GM12878 (cell line): ENCODE data around the gene DNAJC5. TPM values are rescaled to one million over a fixed set of nuclear protein-coding genes. Genes with fewer than 3 reads are reported as not detected.

ENCODE experiments used
- CEBPZ ChIP-seq: fragments of 150-350 bp; IDR thresholded peaks from 2 replicates; pipeline ENCODE4 v1.6.1; 2016; ENCODE audit warnings: low read depth, low read length
- CHD2 ChIP-seq: IDR thresholded peaks from 2 replicates; pipeline ENCODE4 v1.6.1; 2011; ENCODE audit warnings: low read depth, low read length, improper control_type of control experiment, borderline replicate concordance
- CHD4 ChIP-seq: fragments of 200-600 bp; sonication (generic); IDR thresholded peaks from 2 replicates; pipeline ENCODE4 v1.6.1; 2016; ENCODE audit warnings: mild to moderate bottlenecking
- CUX1 ChIP-seq: IDR thresholded peaks from 2 replicates; pipeline ENCODE4 v1.6.1; 2012; ENCODE audit warnings: improper control_type of control experiment, low read depth, low read length; ENCODE audit not compliant: insufficient replicate concordance
- FOS ChIP-seq: IDR thresholded peaks from 3 replicates; pipeline ENCODE4 v1.6.1; 2011; ENCODE audit warnings: borderline replicate concordance; ENCODE audit not compliant: insufficient read length; ENCODE audit errors: extremely low read depth
- HDAC6 ChIP-seq: fragments of 200-600 bp; sonication (generic); IDR thresholded peaks from one replicate; pipeline ENCODE4 v1.8.0; 2017; ENCODE audit warnings: antibody characterized with exemption; ENCODE audit not compliant: unreplicated experiment
- HSF1 ChIP-seq: fragments of 150-350 bp; IDR thresholded peaks from 2 replicates; pipeline ENCODE4 v1.6.1; 2014; ENCODE audit warnings: mild to moderate bottlenecking, low read depth, low read length
- NR2C1 ChIP-seq: fragments of 450-650 bp; IDR thresholded peaks from 2 replicates; pipeline ENCODE4 v1.6.1; 2017; ENCODE audit warnings: antibody characterized with exemption, mild to moderate bottlenecking, moderate library complexity
- NR2F1 ChIP-seq: fragments of 450-650 bp; conservative IDR thresholded peaks from 2 replicates; pipeline ENCODE4 v1.6.1; 2017; ENCODE audit warnings: mild to moderate bottlenecking
- PRDM15 ChIP-seq: fragments of 450-650 bp; formaldehyde crosslinking; IDR thresholded peaks from 2 replicates; pipeline ENCODE4 v1.4.0; 2020; ENCODE audit warnings: mild to moderate bottlenecking, moderate library complexity
- RBBP5 ChIP-seq: fragments of 200-600 bp; sonication (generic); conservative IDR thresholded peaks from 2 replicates; pipeline ENCODE4 v1.6.1; 2016
- RELA ChIP-seq: fragments of 450-650 bp; IDR thresholded peaks from 2 replicates; pipeline ENCODE4 v1.8.0; 2014; ENCODE audit warnings: borderline replicate concordance; ENCODE audit not compliant: partially characterized antibody
- SIX5 ChIP-seq: IDR thresholded peaks from 2 replicates; pipeline ENCODE4 v1.6.1; 2011; ENCODE audit warnings: mild to moderate bottlenecking, low read depth, low read length, moderate library complexity; ENCODE audit not compliant: severe bottlenecking
- SUZ12 ChIP-seq: fragments of 200-600 bp; sonication (generic); IDR thresholded peaks from one replicate; pipeline ENCODE4 v1.6.1; 2018; ENCODE audit warnings: antibody characterized with exemption, mild to moderate bottlenecking; ENCODE audit not compliant: unreplicated experiment
- TBL1XR1 ChIP-seq: IDR thresholded peaks from 2 replicates; pipeline ENCODE4 v1.6.1; 2012; ENCODE audit warnings: low read depth, low read length, improper control_type of control experiment
- YBX1 ChIP-seq: fragments of 450-650 bp; IDR thresholded peaks from 2 replicates; pipeline ENCODE4 v1.6.1; 2016; ENCODE audit warnings: antibody characterized with exemption
- polyA plus RNA-seq, 11 experiments: library from polyadenylated mRNA; depleted of rRNA in 4 of 11; unstranded in 6 of 11; stranded (reverse) in 5 of 11; fragments of >200 nt; fragmentation: Nextera tagmentation in 4 of 11; fragmentation: Illumina TruSeq in 1 of 11; extraction: Ambion mirVana in 4 of 11; extraction: Trizol in 1 of 11; gene quantifications; 1 replicate in 1 of 11; 2 replicates in 10 of 11; pipeline versions ENCODE4 v1.2.1 to v1.2.3, GENCODE V29; 2011 to 2016; ENCODE audit warnings: inconsistent platforms in 2 of 11, missing spikeins in 2 of 11, low read depth in 1 of 11
- total RNA-seq, 4 experiments: library from RNA; depleted of rRNA in 3 of 4; stranded (reverse); fragments of >200 nt in 3 of 4; fragmentation: Illumina TruSeq in 1 of 4; extraction: Trizol in 1 of 4; gene quantifications; 2 replicates each; pipeline versions ENCODE4 v1.2.1 to v1.2.3, GENCODE V29; 2013 to 2021

DNAJC5 gene
- total and polyA plus RNA-seq, 10 of the 15 experiments (the other 5 are each of a cell fraction or from before 2014, with no cell fraction given): 0.69 to 36.8 (median 17.0) TPM

- no peak for TF ChIP-seq CEBPZ
- no peak for TF ChIP-seq PRDM15 (CRISPR knock-in tag)
- TF ChIP-seq NR2F1: no peak
- TF ChIP-seq SIX5: no peak
- no peak for TF ChIP-seq CHD4
- TF ChIP-seq CUX1: peak; percentile 15
- TF ChIP-seq HDAC6: no peak
- no peak for TF ChIP-seq RELA
- no peak for TF ChIP-seq RBBP5
- no peak for TF ChIP-seq NR2C1
- no peak for TF ChIP-seq YBX1
- no peak for TF ChIP-seq TBL1XR1
- no peak for TF ChIP-seq CHD2
- no peak for TF ChIP-seq SUZ12
- no peak for TF ChIP-seq FOS
- no peak for TF ChIP-seq HSF1
These were observed 85.4 kb downstream of the DNAJC5 start (continued) for GRCh38 chr20:63980317-63980805.
